Liver (tissue), 9 donors: ENCODE results near the gene XPNPEP1. TPM values are rescaled to one million over a fixed set of nuclear protein-coding genes. Genes with fewer than 3 reads are reported as not detected.

ENCODE experiments used
- DNase-seq: peaks from one replicate; pipeline ENCODE4 v3.0.0-alpha.2; 2017; ENCODE audit warnings: low spot score
- H3K27ac ChIP-seq, 2 donors: one replicate each; pipeline ENCODE4 v1.7.0; 2013; ENCODE audit warnings: inconsistent platforms in 2 of 2, low read length in 2 of 2, control low read depth in 1 of 2, low read depth in 1 of 2, mild to moderate bottlenecking in 1 of 2
- H3K27me3 ChIP-seq, 4 donors: one replicate each; pipeline versions ENCODE4 v1.6.1 to v1.7.0; 2013; ENCODE audit warnings: low read length in 3 of 4, inconsistent platforms in 1 of 4, mild to moderate bottlenecking in 1 of 4, moderate library complexity in 1 of 4; ENCODE audit not compliant: control insufficient read depth in 4 of 4, insufficient read depth in 4 of 4
- H3K36me3 ChIP-seq, 4 donors: one replicate each; pipeline versions ENCODE4 v1.6.1 to v1.7.0; 2013; ENCODE audit warnings: low read length in 3 of 4, mild to moderate bottlenecking in 3 of 4, low read depth in 1 of 4, moderate library complexity in 1 of 4; ENCODE audit not compliant: control insufficient read depth in 4 of 4, insufficient read depth in 3 of 4
- H3K4me1 ChIP-seq, 4 donors: one replicate each; pipeline versions ENCODE4 v1.6.1 to v1.7.0; 2013; ENCODE audit warnings: low read length in 3 of 4, mild to moderate bottlenecking in 3 of 4, moderate library complexity in 1 of 4; ENCODE audit not compliant: control insufficient read depth in 4 of 4, insufficient read depth in 4 of 4
- H3K4me3 ChIP-seq, 3 donors: one replicate each; pipeline versions ENCODE4 v1.6.1 to v1.7.0; 2013; ENCODE audit warnings: low read length in 3 of 3, control low read depth in 1 of 3, low read depth in 1 of 3, mild to moderate bottlenecking in 1 of 3
- H3K9ac ChIP-seq, 2 donors: one replicate each; pipeline ENCODE4 v1.7.0; 2013; ENCODE audit warnings: low read length in 2 of 2, mild to moderate bottlenecking in 2 of 2, moderate library complexity in 2 of 2, control low read depth in 1 of 2, low read depth in 1 of 2
- H3K9me3 ChIP-seq, 4 donors: one replicate each; pipeline versions ENCODE4 v1.6.1 to v1.7.0; 2013; ENCODE audit warnings: low read length in 3 of 4; ENCODE audit not compliant: control insufficient read depth in 4 of 4
- ATF3 ChIP-seq: IDR thresholded peaks from 2 replicates; pipeline ENCODE4 v1.6.1; 2016; ENCODE audit warnings: antibody characterized with exemption
- EGR1 ChIP-seq, 2 donors: IDR thresholded peaks; 2 replicates each; pipeline ENCODE4 v1.6.1; 2016 to 2018; ENCODE audit warnings: antibody characterized with exemption in 2 of 2, low read depth in 2 of 2
- FOXA1 ChIP-seq: IDR thresholded peaks from 2 replicates; pipeline ENCODE4 v1.6.1; 2016; ENCODE audit warnings: antibody characterized with exemption
- FOXA2 ChIP-seq: IDR thresholded peaks from 2 replicates; pipeline ENCODE4 v1.6.1; 2016; ENCODE audit warnings: antibody characterized with exemption
- GABPA ChIP-seq, 2 donors: IDR thresholded peaks in 1 of 2; conservative IDR thresholded peaks in 1 of 2; 2 replicates each; pipeline ENCODE4 v1.6.1; 2016; ENCODE audit warnings: antibody characterized with exemption in 2 of 2, mild to moderate bottlenecking in 1 of 2, moderate library complexity in 1 of 2
- HNF4G ChIP-seq: IDR thresholded peaks from 2 replicates; pipeline ENCODE4 v1.6.1; 2016; ENCODE audit warnings: antibody characterized with exemption
- JUND ChIP-seq, 2 donors: IDR thresholded peaks; 2 replicates each; pipeline ENCODE4 v1.6.1; 2016; ENCODE audit warnings: antibody characterized with exemption in 2 of 2
- MAX ChIP-seq: IDR thresholded peaks from 2 replicates; pipeline ENCODE4 v1.6.1; 2016; ENCODE audit warnings: antibody characterized with exemption
- NR2F2 ChIP-seq: IDR thresholded peaks from 2 replicates; pipeline ENCODE4 v1.6.1; 2016; ENCODE audit warnings: antibody characterized with exemption
- RAD21 ChIP-seq, 2 donors: IDR thresholded peaks; 2 replicates each; pipeline ENCODE4 v1.6.1; 2016; ENCODE audit warnings: antibody characterized with exemption in 2 of 2, mild to moderate bottlenecking in 2 of 2
- RXRA ChIP-seq, 2 donors: IDR thresholded peaks; 2 replicates each; pipeline ENCODE4 v1.6.1; 2017 to 2018; ENCODE audit warnings: antibody characterized with exemption in 2 of 2, mild to moderate bottlenecking in 1 of 2
- SP1 ChIP-seq: IDR thresholded peaks from 2 replicates; pipeline ENCODE4 v1.6.1; 2018; ENCODE audit warnings: antibody characterized with exemption, mild to moderate bottlenecking
- TAF1 ChIP-seq: conservative IDR thresholded peaks from 2 replicates; pipeline ENCODE4 v1.6.1; 2016; ENCODE audit warnings: antibody characterized with exemption, mild to moderate bottlenecking
- YY1 ChIP-seq: IDR thresholded peaks from 2 replicates; pipeline ENCODE4 v1.6.1; 2016; ENCODE audit warnings: antibody characterized with exemption, mild to moderate bottlenecking
- ZBTB33 ChIP-seq: IDR thresholded peaks from 2 replicates; pipeline ENCODE4 v1.6.1; 2016; ENCODE audit warnings: antibody characterized with exemption
- WGBS: extraction: QIAGEN DNeasy Blood & Tissue Kit; methylation state at CpG from one replicate; pipeline ENCODE4 v1.1.7; 2013; 5-methylcytosine and 5-hydroxymethylcytosine counted together
- polyA plus RNA-seq, 2 donors: library from polyadenylated mRNA; stranded (reverse) in 1 of 2; unstranded in 1 of 2; fragments of 200-250 nt in 1 of 2; fragments of >200 nt in 1 of 2; fragmentation: Nextera tagmentation in 1 of 2; extraction: Ambion mirVana in 1 of 2; gene quantifications; one replicate each; pipeline versions ENCODE4 v1.2.1 to v1.2.3, GENCODE V29; 2013 to 2015
- total RNA-seq, 2 donors: library from RNA; depleted of rRNA; stranded (reverse); fragments of >200 nt; gene quantifications; one replicate each; pipeline ENCODE4 v1.2.3, GENCODE V29; 2014
- TF ChIP-seq, protein P1 (sequence below): fragments of 150-350 bp; IDR thresholded peaks from 2 replicates; pipeline ENCODE4 v1.5.1; 2017; ENCODE audit warnings: improper control_type of control experiment, low read depth, low read length; ENCODE audit not compliant: missing input control
- TF ChIP-seq, protein P2 (sequence below): IDR thresholded peaks from 2 replicates; pipeline ENCODE4 v1.6.1; 2016; ENCODE audit warnings: antibody characterized with exemption, mild to moderate bottlenecking
- donor health status: healthy.
- donor health status: healthy.
- donor health status: healthy.
- donor health status: healthy.
- donor health status: healthy.

Gene XPNPEP1
- total and polyA plus RNA-seq, 4 donors, result 9.1 to 38.1 (median 27.3) TPM

DNA sequence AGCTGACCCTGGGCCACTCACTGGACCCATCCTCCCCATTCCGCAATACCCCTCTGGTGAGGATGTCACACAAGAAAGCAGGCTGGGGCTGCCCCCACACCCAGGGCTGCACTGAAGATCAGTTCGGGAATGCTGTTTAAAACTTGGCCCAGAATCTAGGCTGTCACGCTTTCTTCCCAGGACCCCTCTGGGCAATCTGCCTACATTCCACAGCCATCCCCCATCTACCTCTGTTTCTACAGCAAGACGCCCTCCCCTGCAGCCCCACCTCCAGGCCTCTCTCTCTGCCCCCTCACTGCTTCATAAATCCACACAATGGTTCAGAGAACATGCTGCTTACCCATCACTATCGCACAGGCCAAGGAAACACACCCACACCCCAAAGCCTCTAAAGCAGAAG lies 36.1 kb downstream of the XPNPEP1 start (continued):
- TF ChIP-seq ZBTB33, result no peak
- TF ChIP-seq ATF3, result no peak
- TF ChIP-seq YY1, result no peak

DNA sequence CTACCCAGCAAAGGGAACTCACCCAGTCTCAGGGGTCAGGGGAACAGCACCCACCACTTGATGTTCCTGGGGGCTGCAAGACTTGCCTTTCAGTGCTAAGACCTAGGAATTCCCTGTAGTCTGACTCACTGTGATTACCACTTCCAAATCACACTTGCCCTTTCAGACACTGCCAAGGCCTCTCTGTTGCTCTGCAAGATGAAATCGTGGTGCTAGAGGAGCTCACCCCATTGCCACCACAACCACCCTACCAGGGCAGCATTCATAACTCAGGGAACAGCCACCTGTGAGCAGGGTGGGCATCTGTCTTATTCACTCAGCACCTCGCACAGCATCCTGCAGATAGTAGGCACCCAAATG lies 36.5 kb downstream of the XPNPEP1 start:
- no peak for TF ChIP-seq MAX
- no peak for TF ChIP-seq ZBTB33
- TF ChIP-seq GABPA (IDR thresholded peaks at IDR 0.05 in 1 of 2, conservative IDR thresholded peaks at IDR 0.05 in 1 of 2), result no peak
- no peak for TF ChIP-seq JUND (IDR thresholded peaks at IDR 0.05)
- no peak for TF ChIP-seq YY1
- no peak for TF ChIP-seq HNF4G
- no peak for TF ChIP-seq SP1
- no peak for TF ChIP-seq RAD21 (IDR thresholded peaks at IDR 0.05)
- TF ChIP-seq TAF1, result no peak
- no peak for TF ChIP-seq EGR1 (IDR thresholded peaks at IDR 0.05; ENCODE audit: low read depth in 2 of 2)
- no peak for TF ChIP-seq RXRA (IDR thresholded peaks at IDR 0.05)
- TF ChIP-seq, protein P1, sequence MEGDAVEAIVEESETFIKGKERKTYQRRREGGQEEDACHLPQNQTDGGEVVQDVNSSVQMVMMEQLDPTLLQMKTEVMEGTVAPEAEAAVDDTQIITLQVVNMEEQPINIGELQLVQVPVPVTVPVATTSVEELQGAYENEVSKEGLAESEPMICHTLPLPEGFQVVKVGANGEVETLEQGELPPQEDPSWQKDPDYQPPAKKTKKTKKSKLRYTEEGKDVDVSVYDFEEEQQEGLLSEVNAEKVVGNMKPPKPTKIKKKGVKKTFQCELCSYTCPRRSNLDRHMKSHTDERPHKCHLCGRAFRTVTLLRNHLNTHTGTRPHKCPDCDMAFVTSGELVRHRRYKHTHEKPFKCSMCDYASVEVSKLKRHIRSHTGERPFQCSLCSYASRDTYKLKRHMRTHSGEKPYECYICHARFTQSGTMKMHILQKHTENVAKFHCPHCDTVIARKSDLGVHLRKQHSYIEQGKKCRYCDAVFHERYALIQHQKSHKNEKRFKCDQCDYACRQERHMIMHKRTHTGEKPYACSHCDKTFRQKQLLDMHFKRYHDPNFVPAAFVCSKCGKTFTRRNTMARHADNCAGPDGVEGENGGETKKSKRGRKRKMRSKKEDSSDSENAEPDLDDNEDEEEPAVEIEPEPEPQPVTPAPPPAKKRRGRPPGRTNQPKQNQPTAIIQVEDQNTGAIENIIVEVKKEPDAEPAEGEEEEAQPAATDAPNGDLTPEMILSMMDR, result no peak
- TF ChIP-seq FOXA2, result no peak
- Histone ChIP-seq H3K27ac (no peak overlapping the region), H3K9ac (no peak overlapping the region), H3K27me3 (no peaks in the 10 kb centered on the region), H3K4me1 (no peaks in the 10 kb centered on the region), H3K9me3 (no peaks in the 10 kb centered on the region), H3K36me3 (peaks cover 8 to 45% (median 21%) of the 10 kb centered on the region in 4 donors), H3K4me3 (no peak overlapping the region)
- WGBS, result 94% methylated on average over 2 of the region's 2 CpGs
- DNase-seq, result no peak

- H3K36me3 ChIP-seq, result peaks cover 8 to 45% (median 25%) of the 10 kb centered on the region in 4 donors
- 91% methylated on average over 10 of the region's 10 CpGs for whole genome bisulfite sequencing
- TF ChIP-seq TAF1 (no peak), YY1 (no peak), RXRA (IDR thresholded peaks at IDR 0.05) (no peak), RAD21 (IDR thresholded peaks at IDR 0.05) (no peak), NR2F2 (no peak), FOXA2 (no peak), GABPA (IDR thresholded peaks at IDR 0.05 in 1 of 2, conservative IDR thresholded peaks at IDR 0.05 in 1 of 2) (no peak), SP1 (no peak), ATF3 (no peak), FOXA1 (no peak), ZBTB33 (no peak)
- TF ChIP-seq, protein P2, sequence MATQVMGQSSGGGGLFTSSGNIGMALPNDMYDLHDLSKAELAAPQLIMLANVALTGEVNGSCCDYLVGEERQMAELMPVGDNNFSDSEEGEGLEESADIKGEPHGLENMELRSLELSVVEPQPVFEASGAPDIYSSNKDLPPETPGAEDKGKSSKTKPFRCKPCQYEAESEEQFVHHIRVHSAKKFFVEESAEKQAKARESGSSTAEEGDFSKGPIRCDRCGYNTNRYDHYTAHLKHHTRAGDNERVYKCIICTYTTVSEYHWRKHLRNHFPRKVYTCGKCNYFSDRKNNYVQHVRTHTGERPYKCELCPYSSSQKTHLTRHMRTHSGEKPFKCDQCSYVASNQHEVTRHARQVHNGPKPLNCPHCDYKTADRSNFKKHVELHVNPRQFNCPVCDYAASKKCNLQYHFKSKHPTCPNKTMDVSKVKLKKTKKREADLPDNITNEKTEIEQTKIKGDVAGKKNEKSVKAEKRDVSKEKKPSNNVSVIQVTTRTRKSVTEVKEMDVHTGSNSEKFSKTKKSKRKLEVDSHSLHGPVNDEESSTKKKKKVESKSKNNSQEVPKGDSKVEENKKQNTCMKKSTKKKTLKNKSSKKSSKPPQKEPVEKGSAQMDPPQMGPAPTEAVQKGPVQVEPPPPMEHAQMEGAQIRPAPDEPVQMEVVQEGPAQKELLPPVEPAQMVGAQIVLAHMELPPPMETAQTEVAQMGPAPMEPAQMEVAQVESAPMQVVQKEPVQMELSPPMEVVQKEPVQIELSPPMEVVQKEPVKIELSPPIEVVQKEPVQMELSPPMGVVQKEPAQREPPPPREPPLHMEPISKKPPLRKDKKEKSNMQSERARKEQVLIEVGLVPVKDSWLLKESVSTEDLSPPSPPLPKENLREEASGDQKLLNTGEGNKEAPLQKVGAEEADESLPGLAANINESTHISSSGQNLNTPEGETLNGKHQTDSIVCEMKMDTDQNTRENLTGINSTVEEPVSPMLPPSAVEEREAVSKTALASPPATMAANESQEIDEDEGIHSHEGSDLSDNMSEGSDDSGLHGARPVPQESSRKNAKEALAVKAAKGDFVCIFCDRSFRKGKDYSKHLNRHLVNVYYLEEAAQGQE, result no peak
- DNase-seq, result no peak
- H3K27me3 ChIP-seq, result no peaks in the 10 kb centered on the region
- no peaks in the 10 kb centered on the region for H3K9me3 ChIP-seq
- no peak overlapping the region for H3K9ac ChIP-seq
- no peak overlapping the region for H3K27ac ChIP-seq
- no peaks in the 10 kb centered on the region for H3K4me1 ChIP-seq
- no peak overlapping the region for H3K4me3 ChIP-seq
Observed at GRCh38 chr10:109886037-109886780, 37.1 kb downstream of the XPNPEP1 start.
